ENCODE measurements around the gene HLA-DPB1.
"Not testable (repeated sequence)": the region's sequence is repeated elsewhere in the genome, so short reads cannot be mapped to it uniquely, and the experiment has no call there.

Gene HLA-DPB1

DNA sequence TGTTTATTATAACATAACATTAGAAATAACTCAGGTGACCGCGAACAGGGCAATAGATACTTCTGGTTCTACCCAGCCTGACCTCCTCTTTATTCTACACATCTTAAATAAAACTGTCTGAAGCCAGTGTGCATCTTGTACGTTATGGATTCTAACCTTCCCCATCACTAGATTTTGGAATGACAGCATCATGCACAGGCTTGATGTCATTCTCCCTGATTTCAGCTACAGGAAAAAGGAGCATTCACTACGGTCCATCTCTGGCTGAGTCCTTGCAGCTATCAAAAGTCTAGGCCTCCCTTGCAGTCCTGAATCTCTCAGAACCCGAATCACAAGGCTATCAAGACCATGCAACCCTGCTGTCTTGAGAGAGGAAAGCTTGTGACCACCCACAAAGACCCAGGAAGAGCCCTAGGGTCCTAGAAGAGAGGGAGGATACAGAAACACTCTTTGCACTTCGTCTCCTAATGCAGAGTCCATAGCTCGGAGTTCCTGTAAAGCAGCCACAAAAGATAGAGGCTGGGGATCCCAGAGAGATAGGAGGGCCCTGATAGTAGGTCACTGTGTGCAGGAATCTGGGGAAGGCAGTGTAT is 3.2 kb upstream of the HLA-DPB1 start:
- DNase-seq = no peak

DNA sequence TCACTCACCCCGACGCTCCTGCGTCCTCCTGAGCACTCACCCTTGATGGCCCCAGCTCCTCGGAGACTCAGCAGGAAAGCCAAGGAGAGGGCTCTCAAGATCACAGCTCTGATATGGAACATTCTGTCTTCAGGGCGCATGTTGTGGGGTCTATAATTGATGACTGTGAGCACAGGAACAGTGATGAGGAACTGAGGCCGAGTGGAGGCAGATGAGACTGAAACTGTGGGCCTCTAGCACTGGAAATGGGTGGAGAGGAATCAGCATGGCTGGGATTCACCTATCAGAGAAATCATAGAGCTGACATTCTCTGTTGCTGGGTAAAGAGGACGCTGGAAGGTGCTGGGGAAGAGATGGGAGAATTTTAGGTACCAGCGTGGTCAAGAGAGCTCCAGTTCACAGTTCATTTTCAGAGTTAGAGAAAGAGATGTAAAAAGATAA is 2.3 kb upstream of the HLA-DPB1 start, which contains the start of gene HLA-DPA1:
HLA-DPA1 (minus strand) TSS at position 219 of the 441 bp plus-strand sequence.
- peak; percentile 73 for DNase-seq

DNA sequence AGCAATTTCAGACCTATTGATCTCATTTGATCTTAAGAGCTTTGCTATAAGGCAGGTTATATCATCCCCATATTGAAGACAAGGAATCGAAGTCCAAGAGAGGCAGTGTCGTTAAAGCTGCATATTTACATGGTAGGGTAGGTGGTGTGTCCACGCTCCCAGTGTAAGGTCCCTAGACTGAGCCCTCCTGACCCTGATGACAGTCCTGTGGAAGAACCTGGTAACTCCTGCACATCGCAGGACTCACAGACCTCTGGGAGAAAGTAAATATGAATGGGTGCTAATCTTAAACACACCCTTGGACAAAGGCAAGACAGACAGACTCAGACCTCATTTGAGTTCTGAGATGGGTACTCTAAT is 602 bp upstream of the HLA-DPB1 start:
- DNase-seq = no peak

DNA sequence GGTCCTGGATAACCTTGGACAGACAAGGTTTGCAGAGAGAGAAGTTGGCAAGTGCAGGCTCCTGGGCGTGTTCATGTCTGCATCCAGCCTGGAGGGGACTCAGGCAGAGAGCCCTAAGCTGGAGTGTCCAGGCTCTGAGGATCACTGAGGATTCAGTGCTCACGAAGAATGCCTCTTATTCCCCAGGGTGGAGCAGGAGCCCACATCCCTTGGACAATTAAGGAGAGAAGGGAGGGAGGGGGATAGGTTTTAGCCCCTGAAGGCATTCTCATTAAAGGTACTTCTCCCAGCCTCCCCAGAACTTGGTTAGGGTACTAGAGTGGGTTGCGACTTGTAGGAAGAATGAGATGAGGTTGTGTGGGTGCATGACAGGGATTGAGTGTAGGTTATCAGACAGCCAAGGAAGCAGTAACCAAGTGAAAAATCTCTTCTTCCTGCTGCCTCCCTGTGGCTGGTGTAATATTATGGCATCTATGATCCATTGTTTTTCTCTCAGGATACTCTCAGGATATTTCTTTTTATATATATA is 680 bp downstream of the HLA-DPB1 start:
- no peak for DNase-seq

DNA sequence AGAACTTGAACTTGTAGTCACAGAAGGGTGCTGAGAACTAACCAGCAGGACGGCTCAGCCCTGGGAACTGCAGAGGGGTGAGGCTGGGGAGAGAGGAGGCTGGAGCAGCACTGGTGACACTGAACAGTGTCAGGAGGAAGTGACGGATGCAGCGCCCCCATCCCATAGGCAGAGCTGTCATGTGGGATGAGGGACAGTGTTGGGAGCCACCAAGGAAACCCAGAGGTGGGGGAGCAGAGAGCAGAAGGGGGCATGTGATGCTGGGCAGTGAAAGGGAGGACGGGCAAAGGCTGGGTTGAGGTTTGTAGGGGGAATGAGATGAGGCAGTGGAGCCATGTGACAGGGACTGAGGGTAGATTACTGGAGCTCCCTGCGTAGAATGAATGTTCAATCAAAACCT is 2.1 kb downstream of the HLA-DPB1 start:
- DNase-seq = no peak

DNA sequence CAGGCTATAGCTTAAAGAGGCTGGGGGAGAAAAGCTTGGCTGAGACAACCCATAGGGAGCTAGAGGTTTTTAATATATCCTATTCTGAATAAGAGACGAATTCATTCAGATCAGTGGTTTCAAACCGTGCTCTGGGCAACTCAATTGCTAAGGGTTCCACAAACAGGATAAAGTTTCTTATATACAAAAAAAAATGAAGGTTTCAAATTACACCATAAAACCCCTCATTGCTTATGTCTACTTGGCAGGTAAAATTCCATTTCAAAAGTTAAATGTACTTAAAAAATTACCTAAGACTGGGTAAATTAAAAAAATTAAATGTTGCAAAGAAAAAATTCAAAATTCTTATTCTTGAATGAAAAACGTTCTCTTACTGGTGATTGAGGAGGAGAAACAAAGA is 2.7 kb downstream of the HLA-DPB1 start:
- no peak for DNase-seq

DNA sequence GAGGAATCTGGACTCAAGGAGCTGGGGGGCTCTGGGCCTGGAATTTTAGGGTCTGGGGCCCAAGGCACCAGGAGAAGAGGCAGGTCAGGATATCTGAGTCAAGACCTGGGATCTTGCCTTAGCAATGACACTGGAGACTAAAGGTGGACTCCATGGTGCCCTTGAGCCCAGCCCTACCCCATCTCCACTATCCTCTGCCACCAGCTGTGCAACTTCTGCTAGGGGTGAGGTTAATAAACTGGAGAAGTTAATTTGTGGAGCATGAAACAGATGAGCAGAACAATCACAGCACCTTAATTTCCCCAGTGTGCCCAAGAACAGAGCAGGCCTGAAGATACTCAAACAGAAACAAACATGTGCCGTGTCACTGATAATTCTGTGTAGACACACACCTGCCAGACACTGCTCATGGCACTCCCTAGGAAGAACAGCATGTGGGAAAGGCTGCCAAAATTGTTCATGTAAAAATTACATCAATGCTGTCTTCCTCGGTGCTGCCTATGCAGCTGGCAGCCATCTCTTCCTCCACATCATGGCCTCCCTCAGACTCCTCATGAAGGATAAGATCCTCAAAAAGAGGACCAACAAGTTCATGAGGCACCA is 3.2 kb downstream of the HLA-DPB1 start:
- DNase-seq = no peak

DNA sequence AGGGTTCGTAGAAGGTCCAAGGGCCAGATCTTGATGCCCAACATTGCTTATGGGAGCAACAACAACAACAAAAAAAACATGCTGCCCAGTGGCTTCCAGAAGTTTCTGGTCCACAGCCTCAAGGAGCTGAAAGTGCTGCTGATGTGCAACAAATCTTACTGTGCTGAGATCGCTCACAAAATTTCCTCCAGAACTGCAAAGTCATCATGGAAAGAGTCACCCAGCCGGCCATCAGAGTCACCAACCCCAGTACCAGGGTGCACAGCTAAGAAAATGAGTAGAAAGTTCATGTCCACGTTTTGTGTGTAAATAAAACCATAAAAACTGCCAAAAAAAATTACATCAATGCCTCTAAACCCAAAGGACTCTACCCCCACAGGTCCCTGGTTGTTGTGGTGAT is 3.8 kb downstream of the HLA-DPB1 start:
- no peak for DNase-seq

DNA sequence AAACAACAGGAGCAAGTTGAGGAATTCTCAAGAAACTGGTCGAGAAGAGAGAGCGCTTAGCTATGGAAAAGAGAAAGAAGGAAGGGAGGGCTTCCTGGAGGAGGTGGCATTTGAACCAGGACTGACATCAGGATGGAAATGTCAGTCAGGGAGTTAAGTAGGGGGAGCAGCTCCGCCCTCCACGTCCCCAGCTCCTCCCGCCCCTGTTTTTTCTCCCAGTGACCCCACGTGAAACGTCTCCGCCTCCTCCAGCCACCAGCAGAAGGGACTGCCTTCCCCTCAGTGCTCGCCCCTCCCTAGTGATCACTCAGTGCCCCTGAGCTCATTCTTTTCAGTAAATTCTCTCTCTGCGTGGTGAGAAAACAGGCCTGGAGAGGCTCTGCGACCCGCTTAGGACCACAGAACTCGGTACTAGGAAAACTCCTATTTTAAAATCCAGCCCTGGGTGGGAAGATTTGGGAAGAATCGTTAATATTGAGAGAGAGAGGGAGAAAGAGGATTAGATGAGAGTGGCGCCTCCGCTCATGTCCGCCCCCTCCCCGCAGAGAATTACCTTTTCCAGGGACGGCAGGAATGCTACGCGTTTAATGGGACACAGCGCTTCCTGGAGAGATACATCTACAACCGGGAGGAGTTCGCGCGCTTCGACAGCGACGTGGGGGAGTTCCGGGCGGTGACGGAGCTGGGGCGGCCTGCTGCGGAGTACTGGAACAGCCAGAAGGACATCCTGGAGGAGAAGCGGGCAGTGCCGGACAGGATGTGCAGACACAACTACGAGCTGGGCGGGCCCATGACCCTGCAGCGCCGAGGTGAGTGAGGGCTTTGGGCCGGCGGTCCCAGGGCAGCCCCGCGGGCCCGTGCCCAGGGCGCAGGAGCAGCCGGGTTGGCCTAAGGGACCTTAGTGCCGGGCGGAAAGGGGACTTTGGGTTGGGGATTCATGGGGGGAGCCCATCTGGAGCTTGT is 4.6 kb downstream of the HLA-DPB1 start:
- no peak for DNase-seq

DNA sequence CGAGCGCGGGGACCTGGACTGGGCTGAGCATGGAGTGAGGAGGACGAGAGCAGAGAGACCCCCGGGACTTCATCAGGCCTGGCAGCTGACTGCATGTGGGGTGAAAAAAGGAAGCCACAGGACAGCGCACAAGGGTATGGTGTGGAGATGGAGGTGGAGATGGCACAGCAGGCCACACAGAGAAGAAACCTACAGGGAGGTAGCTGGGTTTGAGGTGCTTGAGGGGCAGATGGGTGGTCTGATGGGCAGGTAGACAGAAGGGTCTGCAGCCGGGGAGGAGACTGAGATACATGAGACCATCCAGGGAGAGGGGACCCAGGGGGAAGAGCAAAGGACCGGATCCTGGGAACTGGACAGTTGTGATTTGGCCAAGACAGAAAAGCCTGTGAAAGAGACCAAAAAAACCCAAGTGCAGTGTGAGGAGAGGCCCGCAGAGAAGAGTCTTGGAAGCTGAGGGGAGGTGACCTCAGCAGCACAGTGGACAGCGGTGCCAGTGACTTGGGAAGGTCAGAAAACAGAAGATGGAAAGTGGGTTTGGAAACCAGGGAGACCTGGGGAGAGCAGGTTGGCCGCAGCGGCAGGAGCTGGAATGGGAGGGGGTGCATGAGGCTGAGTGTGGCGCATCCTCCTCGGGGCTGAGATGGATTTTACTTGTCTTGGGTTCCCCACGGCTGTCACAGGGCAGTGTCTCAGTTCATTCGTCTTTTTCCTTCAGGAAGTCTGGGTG is 5.5 kb downstream of the HLA-DPB1 start:
- no peak for DNase-seq

DNA sequence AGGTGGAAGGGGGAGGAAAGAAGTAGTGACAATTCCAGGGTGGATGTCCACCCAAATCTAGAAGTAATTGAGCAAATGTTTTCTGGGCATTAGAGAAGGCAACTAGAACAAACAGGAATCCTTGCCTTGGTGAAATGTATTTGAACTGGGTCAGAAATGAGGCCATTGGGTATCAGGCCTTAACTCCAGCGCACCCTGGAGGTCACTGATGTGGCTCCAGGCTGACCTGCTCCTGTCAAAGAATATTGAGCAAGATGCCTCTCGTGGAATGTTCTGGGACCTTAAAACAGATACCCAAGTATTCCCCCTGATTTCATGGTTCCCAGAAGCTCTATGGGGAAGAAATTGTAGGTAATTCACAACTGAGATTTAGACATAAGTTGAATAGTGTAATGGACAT is 6.9 kb downstream of the HLA-DPB1 start:
- DNase-seq = no peak

DNA sequence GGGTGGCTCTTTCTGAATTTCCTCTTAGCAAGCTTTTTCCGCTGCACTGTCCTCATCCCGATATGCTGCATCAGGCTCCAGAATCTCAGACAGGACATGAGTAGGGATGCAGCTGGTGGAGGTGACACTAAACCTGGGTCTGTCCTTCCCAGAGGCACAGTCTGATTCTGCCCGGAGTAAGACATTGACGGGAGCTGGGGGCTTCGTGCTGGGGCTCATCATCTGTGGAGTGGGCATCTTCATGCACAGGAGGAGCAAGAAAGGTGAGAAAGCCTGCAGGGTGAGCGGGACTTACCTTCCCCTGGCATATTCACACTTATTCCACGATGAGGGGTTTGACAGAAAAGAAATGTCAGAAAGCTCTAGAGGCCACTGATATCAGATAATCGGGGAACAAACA is 9.8 kb downstream of the HLA-DPB1 start:
- no peak for DNase-seq

DNA sequence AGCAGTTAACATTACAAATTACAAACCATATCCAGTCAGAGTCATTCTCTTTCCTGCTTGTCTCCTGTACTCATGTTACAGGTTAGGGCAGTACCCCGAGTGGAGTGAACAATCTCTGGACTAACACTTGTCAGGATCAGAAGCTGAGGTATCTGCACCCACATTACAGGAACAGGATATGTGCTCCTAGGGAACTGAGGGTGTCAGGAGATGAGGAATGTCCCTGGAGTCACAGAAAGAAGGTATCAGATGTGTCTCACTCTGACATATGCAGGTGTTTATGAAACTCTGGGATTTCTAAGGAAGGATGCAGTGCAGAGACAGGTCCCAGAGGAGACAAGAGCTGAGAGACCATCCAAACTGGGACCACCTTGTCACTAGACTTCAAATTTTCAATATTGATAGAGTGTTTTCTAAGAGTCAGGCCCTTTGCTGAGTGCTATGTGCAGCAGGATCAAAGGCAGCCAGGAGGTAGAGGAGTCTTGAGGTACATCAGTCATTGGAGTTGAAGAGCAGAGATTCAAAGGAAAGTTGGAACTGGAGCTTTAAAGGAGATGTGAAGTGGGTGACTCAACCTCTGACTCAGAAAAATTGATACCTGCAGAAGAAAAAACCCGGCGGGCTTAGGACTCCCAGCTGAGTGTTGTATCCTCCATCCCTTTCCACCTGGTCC is 12.6 kb downstream of the HLA-DPB1 start:
- no peak for DNase-seq

DNA sequence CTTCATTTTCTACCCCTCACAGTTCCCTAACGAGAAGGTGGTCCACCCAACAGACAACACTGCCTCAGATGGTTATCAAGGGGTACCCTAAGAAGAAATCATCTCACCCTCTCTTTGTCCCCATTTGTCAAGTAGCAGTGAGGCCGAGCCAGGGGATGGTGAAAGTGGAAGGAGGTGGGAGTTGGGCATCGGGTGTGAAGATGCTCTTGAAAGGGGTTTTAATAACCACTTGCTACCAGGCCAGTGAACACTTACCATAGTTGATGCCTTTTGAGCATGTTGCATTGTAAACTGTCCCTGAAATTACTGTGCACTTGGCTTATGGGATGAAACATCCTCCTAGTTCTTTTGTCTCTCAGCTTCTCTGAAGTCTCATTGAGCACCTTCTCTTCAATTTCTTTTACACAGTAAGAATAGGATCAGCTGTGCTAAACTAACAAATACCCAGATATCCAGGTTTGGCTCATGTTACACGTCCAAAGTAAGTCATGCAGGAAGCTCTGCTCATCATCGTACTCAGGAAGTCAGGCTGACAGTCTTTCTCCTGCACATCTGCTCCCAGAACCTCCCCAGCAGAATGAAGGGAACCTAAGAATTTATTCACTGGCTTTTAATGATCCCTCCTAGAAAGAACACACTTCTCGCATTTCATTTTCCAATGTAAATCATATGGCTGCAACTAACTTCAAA is 13.3 kb downstream of the HLA-DPB1 start:
- no peak for DNase-seq

DNA sequence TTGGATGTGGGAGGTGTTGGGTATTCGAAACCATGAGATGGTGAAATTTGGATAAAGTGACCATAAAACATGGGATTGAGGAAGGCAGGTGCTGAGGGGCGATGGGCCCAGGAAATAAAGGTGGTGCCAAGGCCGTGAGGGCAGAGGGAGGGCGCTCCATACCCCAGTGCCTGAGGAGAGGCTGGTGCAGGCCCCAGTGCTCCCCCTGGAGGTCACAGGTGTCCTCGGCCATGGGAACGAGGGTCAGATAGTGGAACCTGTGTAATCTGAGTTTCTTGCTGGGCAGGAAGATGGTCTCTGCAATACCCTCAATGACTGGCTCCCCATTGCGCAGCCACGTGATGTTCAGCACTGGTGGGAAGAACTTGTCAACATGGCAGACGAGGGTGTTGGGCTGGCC is 16.2 kb downstream of the HLA-DPB1 start:
- DNase-seq = peak; percentile 84

DNA sequence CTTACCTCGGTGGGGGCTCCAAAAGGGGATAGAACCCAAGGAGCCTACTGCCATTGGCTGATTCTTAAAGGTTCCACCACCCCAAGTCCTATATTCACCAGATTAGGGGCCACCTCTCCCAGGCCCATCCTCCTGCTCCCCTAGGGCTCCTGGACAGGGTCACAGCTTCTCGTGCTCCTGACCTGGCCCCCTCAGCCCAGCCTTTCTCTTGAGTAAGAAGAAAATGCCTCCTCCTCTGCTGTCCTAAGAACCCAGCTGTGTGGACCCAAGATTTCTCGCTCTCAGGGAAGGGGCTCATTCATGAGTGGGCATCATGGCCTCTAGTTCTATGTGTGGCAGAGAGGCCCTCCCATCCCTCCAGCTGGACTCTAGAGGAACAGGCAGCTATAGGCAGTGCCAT is 16.6 kb downstream of the HLA-DPB1 start:
- no peak for DNase-seq

DNA sequence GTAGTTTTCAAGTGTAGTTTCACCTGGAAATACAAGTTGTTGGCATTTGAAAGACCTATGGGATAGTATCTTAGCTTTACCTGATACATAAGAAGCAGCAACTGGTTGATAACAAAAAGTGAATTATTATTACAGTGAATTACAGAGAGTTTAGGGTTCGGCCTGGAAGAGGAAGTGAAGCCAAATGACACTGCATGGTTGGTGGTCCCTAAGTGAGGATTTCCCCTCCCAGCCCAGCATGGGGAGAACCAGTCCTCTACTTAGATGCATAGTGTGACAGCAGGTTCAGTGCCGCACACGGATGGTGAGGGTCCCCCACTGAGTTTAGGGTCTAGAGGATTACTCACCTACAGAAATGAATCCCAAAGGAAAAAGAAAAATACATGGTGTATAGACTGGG is 18.1 kb downstream of the HLA-DPB1 start:
- DNase-seq = no peak

DNA sequence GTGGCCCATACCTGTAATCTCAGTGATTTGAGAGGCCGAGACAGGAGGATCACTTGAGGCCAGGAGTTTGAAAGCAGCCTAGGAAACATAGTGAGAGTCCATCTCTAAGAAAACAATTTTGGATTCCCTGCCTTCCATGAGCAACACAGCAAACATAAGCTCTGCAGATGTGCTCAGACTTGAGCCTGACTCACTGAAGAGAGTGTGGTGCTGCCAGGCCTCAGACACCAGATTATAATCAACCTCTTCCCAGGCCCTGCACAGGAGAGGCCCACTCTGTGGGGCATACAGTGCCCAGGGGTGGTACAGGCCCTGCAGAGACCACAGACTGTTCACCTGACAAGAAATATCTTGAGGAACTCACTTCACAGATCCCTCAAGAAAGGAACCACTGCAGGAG is 19.9 kb downstream of the HLA-DPB1 start:
- DNase-seq = no peak

DNA sequence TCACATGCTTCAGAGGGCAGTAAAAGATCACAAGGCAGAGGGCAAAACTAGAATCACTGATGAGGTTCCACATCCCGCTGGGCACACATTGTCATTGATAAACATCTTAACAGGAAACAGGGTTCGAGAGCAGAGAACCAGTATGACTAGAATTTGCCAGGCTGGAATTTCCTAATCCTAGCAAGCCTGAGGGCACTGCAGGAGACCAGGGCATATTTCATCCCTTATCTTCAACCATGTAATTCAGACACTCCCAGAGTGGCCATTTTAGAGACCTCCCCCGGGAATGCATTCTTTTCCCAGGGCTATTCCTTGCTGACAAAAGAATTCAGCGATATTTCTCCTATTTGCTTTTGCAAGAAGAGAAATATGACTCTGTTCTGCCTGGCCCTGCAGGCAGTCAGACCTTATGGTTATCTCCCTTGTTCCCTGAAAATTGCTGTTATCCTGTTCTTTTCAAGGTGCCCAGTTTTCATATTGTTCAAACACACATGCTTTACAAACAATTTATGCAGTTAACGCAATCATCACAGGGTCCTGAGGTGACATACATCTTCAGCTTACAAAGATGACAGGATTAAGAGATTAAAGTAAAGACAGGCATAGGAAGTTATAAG is 25.4 kb downstream of the HLA-DPB1 start:
- not testable (repeated sequence) for DNase-seq

DNA sequence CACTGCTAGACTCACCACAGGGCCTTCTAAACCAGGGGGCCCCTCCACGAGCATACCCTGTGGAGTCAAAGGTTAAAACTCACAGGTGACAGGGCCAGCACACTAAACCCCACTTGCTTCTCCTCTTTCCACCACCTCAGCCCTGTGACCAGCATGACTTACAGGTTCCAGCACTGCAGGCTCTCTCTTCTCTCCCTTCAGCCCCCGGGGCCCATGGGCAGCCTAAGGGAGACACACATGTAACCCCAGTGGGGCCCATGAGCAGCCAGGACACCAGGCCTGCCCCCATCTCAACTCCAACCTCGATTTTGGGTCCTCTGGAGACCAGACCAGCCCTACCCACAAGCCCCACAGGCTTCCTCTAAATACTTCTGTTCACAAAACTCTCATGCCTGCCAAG is 28.0 kb downstream of the HLA-DPB1 start:
- no peak for DNase-seq

DNA sequence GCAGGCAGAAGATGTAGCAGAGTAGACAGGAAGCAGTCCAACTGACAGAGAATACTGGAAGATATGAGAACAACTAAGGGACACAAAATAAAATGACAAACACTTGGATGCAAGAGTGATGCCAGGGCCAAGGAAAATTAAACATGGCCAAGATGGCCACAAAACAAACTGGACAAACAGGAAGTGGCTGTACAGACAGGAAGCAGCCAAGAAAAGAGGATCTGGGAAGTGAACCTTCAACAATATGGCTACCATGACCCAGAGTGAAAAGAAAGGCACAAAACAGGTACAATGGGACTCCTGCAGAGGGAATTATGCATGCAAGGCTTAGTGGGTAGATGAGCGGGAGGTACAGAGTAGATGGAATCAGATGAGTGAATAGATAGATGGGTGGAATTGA is 29.1 kb downstream of the HLA-DPB1 start:
- no peak for DNase-seq

Data from activated effector memory CD4-positive, alpha-beta T cell treated with anti-CD3 and anti-CD28 coated beads, Interleukin-2, amount 50 U/mL, for 16 hours (primary cell).